Activated naive CD8-positive, alpha-beta T cell treated with anti-CD3 and anti-CD28 coated beads for 36 hours (primary cell): ENCODE data around the gene CCDC171. TPM values are rescaled to one million over a fixed set of nuclear protein-coding genes. Genes with fewer than 3 reads are reported as not detected.

ENCODE experiments used
- total RNA-seq, 2 experiments: library from RNA; stranded (reverse); gene quantifications; one replicate each; pipeline ENCODE4 v1.2.3, GENCODE V29; 2021

Gene CCDC171
- total RNA-seq, 2 experiments from 2014 or later: 1.9 to 2.4 TPM

Other genes with a start within 250 kb of the CCDC171 start
- 10 to 100 TPM; 16.2 to 17.3 TPM for gene TTC39B, start 245.8 kb upstream of the CCDC171 start, total RNA-seq
- 10 to 100 TPM; 20.4 to 22.8 TPM for gene SNAPC3, start 130.2 kb upstream of the CCDC171 start, total RNA-seq
- gene PSIP1, start 42.1 kb upstream of the CCDC171 start, total RNA-seq: 100 to 1,000 TPM; 109 to 121 TPM